WTC11 (cell line): ENCODE data around the gene PCDH9.

Source experiments
- ATF3 ChIP-seq: sonication (generic); formaldehyde crosslinking; conservative IDR thresholded peaks from 2 replicates; pipeline ENCODE4 v1.8.1; 2022; ENCODE audit warnings: mild to moderate bottlenecking, missing genetic modification reagents
- CTCF ChIP-seq: fragments of 200-600 bp; IDR thresholded peaks from 2 replicates; pipeline ENCODE4 v1.8.0; 2022; ENCODE audit warnings: antibody characterized with exemption
- HMGA2 ChIP-seq: fragments of 250-450 bp; sonication (Bioruptor Pico); IDR thresholded peaks from 2 replicates; pipeline ENCODE4 v1.4.0; 2021; ENCODE audit warnings: mild to moderate bottlenecking, moderate library complexity

- TF ChIP-seq CTCF (no peak), HMGA2 (CRISPR knock-in tag) (no peak), ATF3 (CRISPR knock-in tag) (no peak)
Observed at GRCh38 chr13:66296328-66296727, 933.8 kb downstream of the PCDH9 start.
